ENCODE data around the gene COA7.

GRCh38 chr1:52709016-52709415 lies 10.9 kb upstream of the COA7 start:
- TF ChIP-seq CTCF (IDR thresholded peaks at IDR 0.05): no peak
- no peak for TF ChIP-seq POLR2A (IDR thresholded peaks at IDR 0.05)
